ENCODE measurements around the gene HDAC4.

Gene HDAC4

GRCh38 chr2:239195318-239195871 is 205.4 kb downstream of the HDAC4 start:
- Histone ChIP-seq H3K4me3 (ENCODE audit: low read length) (no peak overlapping the region), H3K4me1 (ENCODE audit: control insufficient read depth, insufficient read depth, low read length) (no peaks in the 10 kb centered on the region)
- no peak for DNase-seq (ENCODE audit: low read depth)

GRCh38 chr2:239194731-239195317 is 206.0 kb downstream of the HDAC4 start:
- no peak for DNase-seq (ENCODE audit: low read depth)
- Histone ChIP-seq H3K9me3 (ENCODE audit: control insufficient read depth, low read length) (no peaks in the 10 kb centered on the region), H3K4me1 (ENCODE audit: control insufficient read depth, insufficient read depth, low read length) (no peaks in the 10 kb centered on the region)

More at GRCh38 chr2:239195318-239195871, 205.4 kb downstream of the HDAC4 start:
- no peak overlapping the region for H3K9ac ChIP-seq (ENCODE audit: low read length)
- H3K27me3 ChIP-seq (replicated peaks; ENCODE audit: control insufficient read depth, insufficient read depth, low read length) = no peaks in the 10 kb centered on the region
- no peaks in the 10 kb centered on the region for H3K36me3 ChIP-seq (ENCODE audit: control insufficient read depth, insufficient read depth, low read length, severe bottlenecking)
- no peaks in the 10 kb centered on the region for H3K9me3 ChIP-seq (ENCODE audit: control insufficient read depth, low read length)

GRCh38 chr2:239193925-239194677 is 206.7 kb downstream of the HDAC4 start:
- H3K27me3 ChIP-seq (replicated peaks; ENCODE audit: control insufficient read depth, insufficient read depth, low read length) = no peaks in the 10 kb centered on the region
- no peak for DNase-seq (ENCODE audit: low read depth)
- H3K9ac ChIP-seq (ENCODE audit: low read length) = no peak overlapping the region
- H3K9me3 ChIP-seq (ENCODE audit: control insufficient read depth, low read length) = peaks cover under 1% of the 10 kb centered on the region
- H3K4me3 ChIP-seq (ENCODE audit: low read length) = no peak overlapping the region
- peaks cover 6% of the 10 kb centered on the region for H3K36me3 ChIP-seq (ENCODE audit: control insufficient read depth, insufficient read depth, low read length, severe bottlenecking)
- H3K4me1 ChIP-seq (ENCODE audit: control insufficient read depth, insufficient read depth, low read length) = no peaks in the 10 kb centered on the region

More at GRCh38 chr2:239194731-239195317, 206.0 kb downstream of the HDAC4 start:
- no peak overlapping the region for H3K4me3 ChIP-seq (ENCODE audit: low read length)
- no peaks in the 10 kb centered on the region for H3K27me3 ChIP-seq (replicated peaks; ENCODE audit: control insufficient read depth, insufficient read depth, low read length)
- H3K36me3 ChIP-seq (ENCODE audit: control insufficient read depth, insufficient read depth, low read length, severe bottlenecking) = no peaks in the 10 kb centered on the region
- H3K9ac ChIP-seq (ENCODE audit: low read length) = no peak overlapping the region

DNA sequence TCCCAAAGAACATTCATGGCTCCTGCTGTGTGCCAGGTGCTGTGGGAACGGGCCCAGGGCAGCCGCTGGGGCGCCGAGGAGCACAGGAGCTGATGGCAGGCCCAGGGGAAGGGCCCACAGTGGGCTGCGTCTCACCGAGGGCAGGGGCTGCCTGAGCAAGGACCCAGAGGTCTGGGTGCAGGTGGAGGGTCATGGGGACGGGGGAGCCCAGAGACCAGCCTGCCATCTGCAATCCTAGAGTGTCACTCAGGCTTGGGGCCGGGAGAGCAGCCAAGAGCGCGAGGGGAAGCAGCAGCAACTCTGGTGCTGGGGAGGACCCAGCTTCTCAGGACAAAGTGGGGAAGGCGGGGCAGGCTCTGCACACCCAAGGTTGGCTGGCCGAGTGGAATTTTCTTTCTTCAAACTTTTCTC is 207.4 kb downstream of the HDAC4 start:
- no peak for DNase-seq (ENCODE audit: low read depth)
- H3K4me3 ChIP-seq (ENCODE audit: low read length) = no peak overlapping the region
- H3K4me1 ChIP-seq (ENCODE audit: control insufficient read depth, insufficient read depth, low read length) = no peaks in the 10 kb centered on the region
- H3K9ac ChIP-seq (ENCODE audit: low read length) = no peak overlapping the region
- peaks cover 8% of the 10 kb centered on the region for H3K9me3 ChIP-seq (ENCODE audit: control insufficient read depth, low read length)
- no peaks in the 10 kb centered on the region for H3K27me3 ChIP-seq (replicated peaks; ENCODE audit: control insufficient read depth, insufficient read depth, low read length)
- peaks cover 13% of the 10 kb centered on the region for H3K36me3 ChIP-seq (ENCODE audit: control insufficient read depth, insufficient read depth, low read length, severe bottlenecking)

DNA sequence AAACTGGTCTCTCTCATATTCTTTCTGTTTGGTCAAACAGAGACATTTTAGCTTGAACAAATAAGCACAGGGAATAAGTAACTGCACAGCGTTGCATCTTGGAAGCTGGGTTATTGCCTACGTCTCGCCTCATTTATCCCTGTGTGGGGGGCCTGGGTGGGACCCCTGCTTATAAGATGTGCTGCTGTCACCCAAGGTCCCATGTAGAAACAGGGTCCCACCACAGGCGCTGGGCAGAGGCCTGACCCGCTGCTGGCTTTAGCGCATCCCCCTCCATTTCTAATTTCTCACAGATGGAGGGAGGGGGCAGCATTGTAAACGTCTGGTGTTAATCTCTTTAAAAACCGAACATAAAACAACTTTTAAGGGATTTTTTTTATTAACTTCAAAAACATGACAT is 207.8 kb downstream of the HDAC4 start:
- no peak overlapping the region for H3K9ac ChIP-seq (ENCODE audit: low read length)
- H3K4me1 ChIP-seq (ENCODE audit: control insufficient read depth, insufficient read depth, low read length) = no peaks in the 10 kb centered on the region
- no peak overlapping the region for H3K4me3 ChIP-seq (ENCODE audit: low read length)
- H3K27me3 ChIP-seq (replicated peaks; ENCODE audit: control insufficient read depth, insufficient read depth, low read length) = no peaks in the 10 kb centered on the region
- no peak for DNase-seq (ENCODE audit: low read depth)
- H3K36me3 ChIP-seq (ENCODE audit: control insufficient read depth, insufficient read depth, low read length, severe bottlenecking) = peaks cover 18% of the 10 kb centered on the region
- peaks cover 10% of the 10 kb centered on the region for H3K9me3 ChIP-seq (ENCODE audit: control insufficient read depth, low read length)

GRCh38 chr2:239192456-239192855 is 208.4 kb downstream of the HDAC4 start:
- no peak overlapping the region for H3K9ac ChIP-seq (ENCODE audit: low read length)
- peaks cover 10% of the 10 kb centered on the region for H3K9me3 ChIP-seq (ENCODE audit: control insufficient read depth, low read length)
- H3K4me1 ChIP-seq (ENCODE audit: control insufficient read depth, insufficient read depth, low read length) = no peaks in the 10 kb centered on the region
- peaks cover 23% of the 10 kb centered on the region for H3K36me3 ChIP-seq (ENCODE audit: control insufficient read depth, insufficient read depth, low read length, severe bottlenecking)
- DNase-seq (ENCODE audit: low read depth) = no peak
- no peaks in the 10 kb centered on the region for H3K27me3 ChIP-seq (replicated peaks; ENCODE audit: control insufficient read depth, insufficient read depth, low read length)
- H3K4me3 ChIP-seq (ENCODE audit: low read length) = no peak overlapping the region

DNA sequence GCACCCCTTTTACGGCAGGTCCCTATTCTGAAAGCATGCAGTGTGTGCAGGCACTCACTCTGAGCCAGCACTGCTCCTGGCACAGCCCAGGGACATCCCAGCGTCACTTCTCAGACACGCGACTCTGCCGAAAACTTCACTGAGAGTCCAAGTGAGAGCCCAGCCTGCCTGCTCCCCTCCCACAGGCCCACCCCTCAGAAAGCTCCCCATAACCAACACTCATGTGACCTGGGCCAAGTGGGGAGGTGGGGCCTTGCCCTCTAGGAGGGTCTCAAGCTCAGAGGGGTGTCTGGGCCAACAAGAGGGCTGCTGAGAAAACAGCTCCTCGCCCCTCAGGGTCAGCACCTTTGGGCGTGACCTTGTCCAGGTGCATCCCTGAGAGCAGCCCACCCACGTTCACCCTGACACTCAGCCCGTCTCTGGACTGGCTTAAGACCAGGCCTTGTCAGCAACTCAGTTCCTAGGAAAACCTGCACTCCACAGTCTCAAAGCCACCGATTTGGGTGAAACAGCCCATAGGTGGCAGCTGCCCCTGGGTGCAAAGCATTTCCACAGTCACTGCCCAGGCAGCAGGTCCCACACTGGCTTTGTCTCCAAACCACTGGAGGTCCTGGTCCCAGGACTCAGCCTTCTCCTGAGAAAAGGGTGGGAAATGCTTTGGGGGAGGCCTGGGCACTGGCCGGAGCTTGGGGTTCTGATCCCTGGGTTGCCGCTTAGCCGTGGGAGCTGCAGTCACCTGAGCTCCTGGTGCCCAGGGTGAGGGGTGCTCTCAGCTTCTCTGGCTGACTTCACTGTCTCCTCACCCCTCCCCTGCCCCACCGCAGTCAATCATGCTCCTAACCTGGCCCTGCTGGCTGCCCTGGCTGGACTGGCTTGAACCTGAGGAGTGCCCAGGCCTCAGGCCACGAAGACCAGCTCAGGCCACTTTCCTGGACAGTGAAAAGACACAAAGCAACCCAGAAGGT is 209.6 kb downstream of the HDAC4 start:
- Histone ChIP-seq H3K36me3 (ENCODE audit: control insufficient read depth, insufficient read depth, low read length, severe bottlenecking) (peaks cover 31% of the 10 kb centered on the region), H3K9me3 (ENCODE audit: control insufficient read depth, low read length) (peaks cover 10% of the 10 kb centered on the region), H3K4me3 (ENCODE audit: low read length) (no peak overlapping the region), H3K4me1 (ENCODE audit: control insufficient read depth, insufficient read depth, low read length) (no peaks in the 10 kb centered on the region), H3K27me3 (replicated peaks; ENCODE audit: control insufficient read depth, insufficient read depth, low read length) (no peaks in the 10 kb centered on the region), H3K9ac (ENCODE audit: low read length) (no peak overlapping the region)
- DNase-seq (ENCODE audit: low read depth) = no peak

DNA sequence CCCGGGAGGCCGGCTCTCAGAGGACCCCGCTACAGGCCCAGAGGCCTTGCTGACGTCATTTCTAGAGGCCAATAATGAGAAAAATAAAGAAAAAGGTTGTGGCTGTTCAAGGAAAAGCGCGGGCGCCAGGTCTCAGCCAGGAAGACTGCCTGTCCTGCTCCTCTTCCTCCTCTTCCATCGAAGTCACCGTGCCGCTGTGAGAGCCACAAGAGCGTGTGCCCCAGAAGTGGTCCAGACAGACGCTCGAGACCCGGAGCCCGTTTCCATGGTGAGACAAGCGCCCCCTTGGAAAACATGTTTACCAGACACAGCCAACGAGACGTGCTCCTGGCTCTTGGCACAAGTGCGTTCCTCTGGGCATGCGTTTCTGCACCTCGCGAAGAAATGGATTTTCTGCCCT is 210.5 kb downstream of the HDAC4 start:
- H3K4me1 ChIP-seq (ENCODE audit: control insufficient read depth, insufficient read depth, low read length) = no peaks in the 10 kb centered on the region
- no peak overlapping the region for H3K4me3 ChIP-seq (ENCODE audit: low read length)
- H3K27me3 ChIP-seq (replicated peaks; ENCODE audit: control insufficient read depth, insufficient read depth, low read length) = no peaks in the 10 kb centered on the region
- peaks cover 38% of the 10 kb centered on the region for H3K36me3 ChIP-seq (ENCODE audit: control insufficient read depth, insufficient read depth, low read length, severe bottlenecking)
- H3K9ac ChIP-seq (ENCODE audit: low read length) = no peak overlapping the region
- no peak for DNase-seq (ENCODE audit: low read depth)
- peaks cover 10% of the 10 kb centered on the region for H3K9me3 ChIP-seq (ENCODE audit: control insufficient read depth, low read length)

DNA sequence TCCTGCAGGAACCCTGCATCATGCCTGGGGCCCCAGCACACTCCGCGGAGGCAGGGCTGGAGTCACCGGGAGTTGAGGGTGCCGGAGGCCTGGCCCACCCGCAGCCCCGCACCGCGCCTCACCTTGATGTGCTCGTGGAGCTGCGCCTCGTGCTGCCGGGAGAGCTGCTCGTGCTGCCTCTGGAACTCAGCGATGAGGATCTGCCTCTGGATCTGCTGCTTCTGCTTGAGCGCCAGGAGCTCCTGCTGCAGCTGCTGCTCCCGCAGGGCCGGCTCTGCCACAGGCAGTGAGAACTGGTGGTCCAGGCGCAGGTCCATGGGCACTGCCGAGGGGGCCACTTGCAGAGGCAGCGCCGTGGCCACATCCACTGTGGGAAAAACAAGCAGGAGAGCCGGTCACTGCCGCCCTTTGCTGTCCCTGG is 211.1 kb downstream of the HDAC4 start:
- Histone ChIP-seq H3K9ac (ENCODE audit: low read length) (no peak overlapping the region), H3K9me3 (ENCODE audit: control insufficient read depth, low read length) (peaks cover 10% of the 10 kb centered on the region), H3K27me3 (replicated peaks; ENCODE audit: control insufficient read depth, insufficient read depth, low read length) (no peaks in the 10 kb centered on the region), H3K4me1 (ENCODE audit: control insufficient read depth, insufficient read depth, low read length) (no peaks in the 10 kb centered on the region), H3K36me3 (ENCODE audit: control insufficient read depth, insufficient read depth, low read length, severe bottlenecking) (peaks cover 39% of the 10 kb centered on the region), H3K4me3 (ENCODE audit: low read length) (no peak overlapping the region)
- no peak for DNase-seq (ENCODE audit: low read depth)

DNA sequence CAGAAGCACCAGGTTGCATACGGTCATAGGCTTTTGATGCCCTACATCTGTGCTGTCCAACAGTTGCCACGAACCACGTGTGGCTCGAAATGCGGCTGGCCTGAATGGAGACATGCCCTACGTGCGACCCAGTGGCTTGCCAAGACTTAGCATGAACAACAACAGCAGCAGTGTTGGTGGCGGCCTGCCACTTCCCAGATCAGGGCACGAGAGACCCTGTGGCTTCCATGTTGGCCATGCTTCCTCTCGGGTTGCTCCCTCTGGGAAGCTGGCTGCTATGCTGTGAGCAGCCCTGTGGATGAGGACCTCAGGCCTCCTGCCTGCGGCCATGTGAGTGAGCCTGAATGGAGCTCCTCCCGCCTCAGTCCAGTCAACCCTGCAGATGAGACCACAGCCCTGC is 212.3 kb downstream of the HDAC4 start:
- peaks cover 39% of the 10 kb centered on the region for H3K36me3 ChIP-seq (ENCODE audit: control insufficient read depth, insufficient read depth, low read length, severe bottlenecking)
- no peaks in the 10 kb centered on the region for H3K27me3 ChIP-seq (replicated peaks; ENCODE audit: control insufficient read depth, insufficient read depth, low read length)
- DNase-seq (ENCODE audit: low read depth) = no peak
- no peak overlapping the region for H3K4me3 ChIP-seq (ENCODE audit: low read length)
- no peaks in the 10 kb centered on the region for H3K4me1 ChIP-seq (ENCODE audit: control insufficient read depth, insufficient read depth, low read length)
- H3K9ac ChIP-seq (ENCODE audit: low read length) = no peak overlapping the region
- peaks cover 10% of the 10 kb centered on the region for H3K9me3 ChIP-seq (ENCODE audit: control insufficient read depth, low read length)

All from adipocyte (in vitro differentiated cells).